Frontal cortex (tissue), 4 donors: Measurements from ENCODE around the gene TYW1. TPM values are rescaled to one million over a fixed set of nuclear protein-coding genes. Genes with fewer than 3 reads are reported as not detected.
"Not testable (repeated sequence)": the region's sequence is repeated elsewhere in the genome, so short reads cannot be mapped to it uniquely, and the experiment has no call there.

Source experiments
- DNase-seq, 2 donors: peaks; one replicate each; pipeline ENCODE4 v3.0.0; 2012; ENCODE audit warnings: low spot score in 2 of 2
- FAIRE-seq: peaks from 2 replicates; lab custom pipeline; 2012; peaks lifted over from hg19 to GRCh38; lab: Jason Lieb, UNC
- total RNA-seq: library from RNA; depleted of rRNA; stranded (reverse); fragments of >200 nt; gene quantifications from one replicate; pipeline ENCODE4 v1.2.3, GENCODE V29; 2014
- donor health status: control.
- donor health status: control.
- donor health status: control.

TYW1 gene
- total RNA-seq, 1 donor from 2014 or later = 14.3 TPM

GRCh38 chr7:67042781-67043558 is 46.3 kb downstream of the TYW1 start:
- peak; percentile 83 for FAIRE-seq
- DNase-seq = not testable (repeated sequence)

GRCh38 chr7:67043559-67043930 is 46.9 kb downstream of the TYW1 start:
- not testable (repeated sequence) for DNase-seq, FAIRE-seq

GRCh38 chr7:67045496-67045995 is 48.9 kb downstream of the TYW1 start:
- FAIRE-seq (no peak), DNase-seq (no peak)

GRCh38 chr7:67046819-67047218 is 50.2 kb downstream of the TYW1 start:
- FAIRE-seq, DNase-seq: not testable (repeated sequence)

GRCh38 chr7:67049908-67050307 is 53.3 kb downstream of the TYW1 start:
- not testable (repeated sequence) for FAIRE-seq, DNase-seq

- FAIRE-seq = peak; percentile 72
- DNase-seq = not testable (repeated sequence)
Measured at GRCh38 chr7:67052161-67052560, 55.5 kb downstream of the TYW1 start.

GRCh38 chr7:67056683-67057082 is 60.0 kb downstream of the TYW1 start:
- DNase-seq = no peak
- FAIRE-seq = no peak

GRCh38 chr7:67061321-67061720 is 64.7 kb downstream of the TYW1 start:
- FAIRE-seq, DNase-seq: not testable (repeated sequence)

- DNase-seq, FAIRE-seq: not testable (repeated sequence)
Measured at GRCh38 chr7:67062802-67063201, 66.2 kb downstream of the TYW1 start.

- not testable (repeated sequence) for DNase-seq, FAIRE-seq
Measured at GRCh38 chr7:67066950-67067622, 70.5 kb downstream of the TYW1 start.

- FAIRE-seq, DNase-seq: not testable (repeated sequence)
Measured at GRCh38 chr7:67076120-67076519, 79.5 kb downstream of the TYW1 start.

GRCh38 chr7:67082880-67083279 is 86.2 kb downstream of the TYW1 start:
- DNase-seq, FAIRE-seq: not testable (repeated sequence)

- not testable (repeated sequence) for FAIRE-seq, DNase-seq
Measured at GRCh38 chr7:67089261-67089660, 92.6 kb downstream of the TYW1 start.

GRCh38 chr7:67091053-67091452 is 94.4 kb downstream of the TYW1 start:
- not testable (repeated sequence) for FAIRE-seq, DNase-seq

- not testable (repeated sequence) for FAIRE-seq, DNase-seq
Measured at GRCh38 chr7:67098031-67098430, 101.4 kb downstream of the TYW1 start.

GRCh38 chr7:67099406-67099805 is 102.8 kb downstream of the TYW1 start:
- FAIRE-seq = not testable (repeated sequence)

GRCh38 chr7:67100038-67100437 is 103.4 kb downstream of the TYW1 start:
- FAIRE-seq, DNase-seq: not testable (repeated sequence)

More at GRCh38 chr7:67099406-67099805, 102.8 kb downstream of the TYW1 start:
- not testable (repeated sequence) for DNase-seq

GRCh38 chr7:67100956-67101361 is 104.3 kb downstream of the TYW1 start:
- no peak for FAIRE-seq

GRCh38 chr7:67104937-67105336 is 108.3 kb downstream of the TYW1 start:
- not testable (repeated sequence) for DNase-seq, FAIRE-seq

More at GRCh38 chr7:67100956-67101361, 104.3 kb downstream of the TYW1 start:
- no peak for DNase-seq

- no peak for DNase-seq
- FAIRE-seq = no peak
Measured at GRCh38 chr7:67105377-67105776, 108.7 kb downstream of the TYW1 start.
